HG02759 (cell line): ENCODE data around the gene LEMD3.

Experiments
- ATAC-seq: cut with Tn5 transposase; IDR thresholded peaks from one replicate; pipeline ENCODE4 v1.9.1; 2021; ENCODE audit warnings: mild to moderate bottlenecking, moderate library complexity; ENCODE audit not compliant: unreplicated experiment

Gene LEMD3

DNA sequence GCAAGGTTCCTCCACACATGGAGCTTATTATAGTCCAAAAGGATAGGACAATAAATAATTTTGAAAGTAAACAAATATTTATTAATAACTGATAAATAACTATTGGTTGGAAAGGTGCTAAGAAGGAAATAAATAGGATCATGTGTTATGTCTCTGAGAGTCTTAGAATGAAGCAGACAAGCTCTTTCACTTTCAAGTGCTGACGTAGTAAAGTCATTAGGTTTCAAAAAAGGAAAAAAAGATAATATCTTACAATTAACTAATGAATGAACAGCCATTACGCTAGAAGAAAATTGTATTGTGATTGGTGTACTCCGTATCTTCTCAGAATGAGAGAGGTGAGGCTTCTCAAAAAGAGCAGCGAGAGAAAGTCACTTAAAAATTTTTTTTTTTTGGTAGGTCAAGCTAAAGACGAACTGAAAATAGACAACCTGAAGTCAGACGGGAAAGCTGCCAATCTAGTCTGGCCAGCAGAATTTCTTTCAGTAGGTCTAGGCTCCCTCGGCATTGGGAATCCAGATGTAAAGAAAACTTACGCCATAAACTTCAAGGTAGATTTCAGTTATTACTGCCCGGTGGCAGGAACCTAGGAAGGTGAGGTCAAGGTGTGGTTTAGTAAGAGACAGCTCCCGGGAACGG lies 583 bp upstream of the LEMD3 start:
- ATAC-seq = no peak

DNA sequence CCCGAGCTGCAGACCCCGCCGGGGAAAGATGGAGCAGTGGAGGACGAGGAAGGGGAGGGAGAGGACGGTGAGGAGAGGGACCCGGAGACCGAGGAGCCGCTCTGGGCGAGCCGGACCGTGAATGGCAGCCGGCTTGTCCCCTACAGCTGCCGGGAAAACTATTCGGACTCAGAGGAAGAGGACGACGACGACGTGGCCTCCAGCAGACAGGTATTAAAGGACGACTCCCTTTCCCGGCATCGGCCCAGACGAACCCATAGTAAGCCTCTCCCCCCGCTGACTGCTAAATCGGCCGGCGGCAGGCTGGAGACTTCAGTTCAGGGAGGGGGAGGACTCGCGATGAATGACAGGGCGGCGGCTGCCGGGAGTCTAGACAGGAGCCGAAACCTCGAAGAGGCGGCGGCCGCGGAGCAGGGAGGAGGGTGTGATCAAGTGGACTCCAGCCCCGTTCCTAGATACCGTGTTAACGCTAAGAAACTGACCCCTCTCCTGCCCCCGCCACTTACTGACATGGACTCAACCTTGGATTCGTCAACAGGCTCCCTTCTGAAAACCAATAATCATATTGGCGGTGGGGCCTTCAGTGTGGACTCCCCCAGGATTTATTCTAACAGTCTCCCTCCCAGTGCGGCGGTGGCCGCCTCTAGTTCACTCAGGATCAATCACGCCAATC lies 962 bp downstream of the LEMD3 start:
- peak; percentile 50 for ATAC-seq

GRCh38 chr12:65171073-65171472 lies 1.7 kb downstream of the LEMD3 start:
- ATAC-seq = no peak

DNA sequence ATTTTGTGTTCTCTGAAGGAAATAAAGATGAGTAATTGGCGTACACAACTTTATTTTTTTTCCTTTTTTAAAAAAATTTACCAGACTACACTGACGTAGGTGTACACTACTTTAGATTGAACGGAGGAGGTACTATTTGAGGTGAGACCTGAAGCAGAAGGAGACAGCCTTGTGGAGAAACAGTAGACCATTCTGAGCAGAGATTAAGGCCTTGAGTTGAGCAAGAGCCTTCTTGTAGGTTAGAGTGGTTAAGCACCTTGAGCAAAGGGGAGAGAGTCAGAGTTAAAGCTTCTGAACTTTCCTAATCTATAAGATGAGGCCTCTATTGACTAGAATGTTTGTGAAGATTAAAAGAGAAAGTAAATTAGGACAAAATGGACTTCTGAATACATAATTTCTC lies 2.5 kb downstream of the LEMD3 start:
- ATAC-seq = no peak

GRCh38 chr12:65175385-65175784 lies 6.0 kb downstream of the LEMD3 start:
- no peak for ATAC-seq

- ATAC-seq = no peak
Measured at GRCh38 chr12:65182012-65182739, 12.8 kb downstream of the LEMD3 start.

DNA sequence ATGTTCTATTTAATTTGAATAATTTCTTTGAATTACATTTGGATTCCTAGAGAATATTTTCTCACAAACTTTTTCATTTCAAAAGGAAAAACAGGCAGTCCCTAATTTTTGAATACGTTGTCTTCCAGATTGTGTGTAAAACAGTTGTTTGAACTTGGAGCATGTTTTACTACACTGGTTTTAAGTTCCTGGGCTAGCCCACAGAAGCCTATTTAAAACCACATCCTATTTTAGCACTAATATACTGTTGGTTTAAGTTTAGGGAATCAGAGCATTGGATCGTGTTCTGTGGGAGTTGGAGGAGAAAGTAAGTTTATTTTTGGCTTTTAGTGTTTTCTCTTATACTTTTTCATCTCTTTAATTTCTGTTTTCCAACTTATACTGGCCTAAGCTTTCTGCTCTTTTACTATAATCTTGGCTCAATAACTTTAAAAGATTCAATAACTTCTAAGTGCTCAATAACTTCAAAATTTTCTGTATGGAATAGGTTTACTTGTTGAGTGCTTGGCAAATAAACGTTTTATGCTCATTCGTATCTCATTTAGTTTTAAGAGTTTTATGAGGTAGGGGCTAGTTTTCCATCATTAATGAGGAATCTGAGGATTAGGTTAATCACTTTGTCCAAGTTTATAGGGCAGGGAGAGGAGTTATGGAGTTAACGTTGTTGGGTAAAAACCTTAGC lies 14.9 kb downstream of the LEMD3 start:
- ATAC-seq = no peak

- ATAC-seq = no peak
Measured at GRCh38 chr12:65184858-65185229, 15.5 kb downstream of the LEMD3 start.

- no peak for ATAC-seq
Measured at GRCh38 chr12:65187665-65188064, 18.3 kb downstream of the LEMD3 start.

DNA sequence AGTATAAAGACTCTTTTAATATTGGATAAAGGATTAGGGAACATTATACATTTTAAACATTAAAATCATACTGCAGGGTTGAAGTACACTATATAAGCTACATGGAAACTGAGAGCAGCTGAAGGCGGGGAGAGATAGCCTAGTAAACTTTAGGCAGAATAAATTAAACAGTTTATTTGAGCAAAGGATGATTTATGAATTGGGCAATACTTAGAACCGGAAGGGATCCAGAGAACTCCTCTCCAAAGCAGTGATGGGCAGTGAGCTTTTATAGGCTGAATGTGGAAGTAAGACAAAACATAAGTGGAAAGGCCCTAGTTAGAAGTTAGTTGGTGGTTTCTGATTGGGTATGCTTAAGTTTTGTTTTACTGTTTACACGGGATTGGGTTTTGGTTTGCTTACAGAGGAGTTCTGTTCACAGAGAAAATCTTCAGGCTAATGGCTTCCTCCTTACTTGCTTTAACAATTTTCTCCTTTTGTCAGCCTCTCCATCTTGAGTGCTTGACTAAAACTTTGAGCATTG lies 18.9 kb downstream of the LEMD3 start:
- ATAC-seq = peak; percentile 35

- peak; percentile 97 for ATAC-seq
Measured at GRCh38 chr12:65189028-65189718, 19.8 kb downstream of the LEMD3 start.

GRCh38 chr12:65192963-65193516 lies 23.7 kb downstream of the LEMD3 start:
- ATAC-seq = no peak

DNA sequence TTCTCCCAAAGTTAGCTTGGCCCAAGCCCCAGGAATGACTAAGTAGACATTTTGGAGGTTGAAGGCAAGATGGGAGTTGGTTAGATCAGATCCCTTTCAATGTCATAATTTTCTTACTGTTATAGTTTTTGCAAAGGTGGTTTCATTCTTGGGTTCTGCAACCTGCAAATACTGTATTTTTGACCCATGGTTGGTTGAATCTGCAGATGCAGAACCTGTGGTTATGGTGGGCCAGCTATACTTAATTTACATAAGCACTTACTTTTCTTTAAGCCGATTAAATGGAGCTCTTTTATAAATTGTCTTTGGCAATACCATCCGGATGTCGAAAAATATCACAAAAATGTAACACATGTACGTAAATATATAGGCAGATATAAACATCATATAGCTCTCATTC lies 25.6 kb downstream of the LEMD3 start:
- ATAC-seq = no peak

GRCh38 chr12:65195387-65196055 lies 26.1 kb downstream of the LEMD3 start:
- ATAC-seq = no peak

- no peak for ATAC-seq
Measured at GRCh38 chr12:65196762-65197567, 27.6 kb downstream of the LEMD3 start.

GRCh38 chr12:65199604-65200003 lies 30.2 kb downstream of the LEMD3 start:
- ATAC-seq = no peak

- ATAC-seq = no peak
Measured at GRCh38 chr12:65200007-65200665, 30.8 kb downstream of the LEMD3 start.

- ATAC-seq = no peak
Measured at GRCh38 chr12:65203376-65203775, 34.0 kb downstream of the LEMD3 start.
